Measurements from ENCODE around the gene PINLYP. TPM values are rescaled to one million over a fixed set of nuclear protein-coding genes. Genes with fewer than 3 reads are reported as not detected.
A peak's percentile ranks its signal among the peaks of the same experiment; 100 is the strongest.

Gene PINLYP
- total RNA-seq, 1 experiment from 2014 or later: not detected

- H3K9me3 Mint-ChIP-seq (ENCODE audit: unreplicated experiment): peaks cover 2% of the 10 kb centered on the region
- Histone ChIP-seq H3K36me3 (ENCODE audit: control insufficient read depth, insufficient read depth, low read length) (peaks cover 1% of the 10 kb centered on the region; the same call in 1 of the 2 replicates), H3K4me1 (0 out of 2 replicates have a peak, but pooled peaks cover 4% of the 10 kb centered on the region), H3K27me3 (replicated peaks; ENCODE audit: control insufficient read depth, insufficient read depth, low read length) (no peaks in the 10 kb centered on the region), H3K9me3 (no peaks in the 10 kb centered on the region), H3K4me3 (ENCODE audit: low read depth, low read length) (peak overlapping the region; percentile 60)
- ChIA-PET POLR2A (interaction anchor here (0.6 to 2.1 kb wide), 5 partner anchors 13 to 135 kb away, joined by 4 to 10 read pairs (median 8); partner anchors contain the start of genes IRGQ, PHLDB3 and ZNF576), CTCF (interaction anchor here (0.6 to 2.4 kb wide), 10 partner anchors 9 to 146 kb away, joined by 3 to 14 read pairs (median 8); partner anchors contain the start of genes IRGQ, PHLDB3 and ZNF576)
- peak overlapping the region; percentile 96 for H3K27ac Mint-ChIP-seq (ENCODE audit: unreplicated experiment)
- H3K36me3 Mint-ChIP-seq (ENCODE audit: insufficient read depth, unreplicated experiment): peaks cover 37% of the 10 kb centered on the region
- peaks cover 6% of the 10 kb centered on the region for H3K4me1 Mint-ChIP-seq (ENCODE audit: low read depth, unreplicated experiment)
- no TSS peak for BruUV-seq (replicated peaks)
- H3K27me3 Mint-ChIP-seq (ENCODE audit: insufficient read depth, unreplicated experiment): no peaks in the 10 kb centered on the region
- peak; percentile 98 to 99 for DNase-seq
- intact Hi-C loops (cut with micrococcal nuclease; ENCODE audit: unreplicated experiment): loop anchor here (1.0 to 10.0 kb wide), 4 partner anchors 8 to 121 kb away; partner anchors contain the start of genes IRGQ, PHLDB3 and ZNF576
- H3K4me3 Mint-ChIP-seq (ENCODE audit: unreplicated experiment): peak overlapping the region; percentile 96
- TF ChIP-seq CTCF (IDR thresholded peaks at IDR 0.05; ENCODE audit: insufficient read depth in 1 of 2, low read depth in 1 of 2, low read length in 1 of 2, severe bottlenecking in 1 of 2, unreplicated experiment in 1 of 2): no peak
Measured at GRCh38 chr19:43533546-43534304, 41.9 kb upstream of the PINLYP start.

- POLR2A ChIA-PET: interaction anchor here (1.7 to 2.1 kb wide), 3 partner anchors 30 to 134 kb away, joined by 8 to 10 read pairs (median 8); partner anchors contain the start of genes IRGQ, PHLDB3 and ZNF576
- BruUV-seq (replicated peaks): no TSS peak
- Histone ChIP-seq H3K4me1 (0 out of 2 replicates have a peak, but pooled peaks cover 4% of the 10 kb centered on the region), H3K4me3 (ENCODE audit: low read depth, low read length) (peak overlapping the region; percentile 5; the same call in 1 of the 2 replicates), H3K36me3 (ENCODE audit: control insufficient read depth, insufficient read depth, low read length) (peaks cover 1% of the 10 kb centered on the region; the same call in 1 of the 2 replicates), H3K9me3 (peaks cover 6% of the 10 kb centered on the region; the same call in 1 of the 2 replicates), H3K27me3 (replicated peaks; ENCODE audit: control insufficient read depth, insufficient read depth, low read length) (no peaks in the 10 kb centered on the region)
- CTCF ChIA-PET: interaction anchor here (1.7 to 2.4 kb wide), 4 partner anchors 15 to 60 kb away, joined by 9 to 14 read pairs (median 12); partner anchors contain the start of gene PHLDB3
- Mint-ChIP-seq H3K9me3 (ENCODE audit: unreplicated experiment) (peaks cover 8% of the 10 kb centered on the region), H3K36me3 (ENCODE audit: insufficient read depth, unreplicated experiment) (peaks cover 43% of the 10 kb centered on the region), H3K4me1 (ENCODE audit: low read depth, unreplicated experiment) (peaks cover 6% of the 10 kb centered on the region), H3K4me3 (ENCODE audit: unreplicated experiment) (peak overlapping the region; percentile 96), H3K27ac (ENCODE audit: unreplicated experiment) (no peak overlapping the region), H3K27me3 (ENCODE audit: insufficient read depth, unreplicated experiment) (no peaks in the 10 kb centered on the region)
- TF ChIP-seq CTCF (IDR thresholded peaks at IDR 0.05; ENCODE audit: insufficient read depth in 1 of 2, low read depth in 1 of 2, low read length in 1 of 2, severe bottlenecking in 1 of 2, unreplicated experiment in 1 of 2): no peak
- DNase-seq: no peak
- intact Hi-C loops (cut with micrococcal nuclease; ENCODE audit: unreplicated experiment): loop anchor here (10.0 kb wide), 1 partner anchor 120 kb away; no protein-coding TSS in a partner anchor
Measured at GRCh38 chr19:43534305-43534815, 41.2 kb upstream of the PINLYP start.

All from Caco-2 (cell line).